Kidney (tissue), 14 donors: Measurements from ENCODE around the gene CPE. TPM values are rescaled to one million over a fixed set of nuclear protein-coding genes. Genes with fewer than 3 reads are reported as not detected.

ENCODE experiments used
- DNase-seq, 5 donors: peaks; one replicate each; pipeline ENCODE4 v3.0.0-alpha.2; 2013 to 2020
- FAIRE-seq: peaks from 2 replicates; lab custom pipeline; 2012; peaks lifted over from hg19 to GRCh38; lab: Jason Lieb, UNC
- H3K27ac ChIP-seq, 2 donors: one replicate each; pipeline ENCODE4 v1.7.0; 2013; ENCODE audit warnings: low read depth in 2 of 2, low read length in 2 of 2, inconsistent platforms in 1 of 2
- H3K27me3 ChIP-seq: one replicate; pipeline ENCODE4 v1.7.1; 2013; ENCODE audit warnings: low read length, inconsistent platforms; ENCODE audit not compliant: control insufficient read depth, insufficient read depth
- H3K36me3 ChIP-seq, 3 donors: one replicate each; pipeline versions ENCODE4 v1.7.0 to v1.7.1; 2013; ENCODE audit warnings: low read length in 3 of 3, control low read depth in 1 of 3, inconsistent platforms in 1 of 3; ENCODE audit not compliant: insufficient read depth in 3 of 3, control insufficient read depth in 2 of 3
- H3K4me1 ChIP-seq, 3 donors: one replicate each; pipeline versions ENCODE4 v1.7.0 to v1.7.1; 2013; ENCODE audit warnings: low read length in 3 of 3, inconsistent platforms in 1 of 3, low read depth in 1 of 3; ENCODE audit not compliant: control insufficient read depth in 2 of 3, insufficient read depth in 2 of 3
- H3K4me3 ChIP-seq, 3 donors: one replicate each; pipeline versions ENCODE4 v1.7.0 to v1.8.1; 2013; ENCODE audit warnings: low read length in 3 of 3, control low read depth in 1 of 3, inconsistent platforms in 1 of 3
- H3K9ac ChIP-seq, 3 donors: one replicate each; pipeline versions ENCODE4 v1.7.0 to v1.7.1; 2013; ENCODE audit warnings: low read length in 3 of 3, control low read depth in 1 of 3, inconsistent platforms in 1 of 3
- H3K9me3 ChIP-seq, 3 donors: one replicate each; pipeline versions ENCODE4 v1.7.0 to v1.7.1; 2013; ENCODE audit warnings: low read length in 3 of 3, control low read depth in 1 of 3, inconsistent platforms in 1 of 3; ENCODE audit not compliant: control insufficient read depth in 2 of 3, insufficient read depth in 1 of 3
- intact Hi-C: fragments of 100-400 bp; cut with DNase I; formaldehyde crosslinking; loops from one replicate; pipeline ENCODE4 v1.11.1; 2022
- polyA plus RNA-seq: library from polyadenylated mRNA; stranded (reverse); fragments of 350-450 nt; fragmentation: Illumina TruSeq; extraction: RNeasy Lipid Tissue Mini Kit (QIAGEN cat#74804); gene quantifications from one replicate; pipeline ENCODE4 v1.2.3, GENCODE V29; 2014; ENCODE audit warnings: low read depth, low replicate concordance; ENCODE audit not compliant: insufficient read depth
- total RNA-seq: library from RNA; stranded (reverse); fragmentation: NEBNext Ultra II Directional; extraction: Animal tissue kit (Norgen Biotek cat#: 25700); gene quantifications from one replicate; pipeline ENCODE4 v1.2.1, GENCODE V29; 2021
- TF ChIP-seq, protein P1 (sequence below): IDR thresholded peaks from 3 replicates; pipeline ENCODE4 v1.5.1; 2012; ENCODE audit warnings: mild to moderate bottlenecking, moderate library complexity, borderline replicate concordance; ENCODE audit not compliant: insufficient read depth; ENCODE audit errors: extremely low read depth
- donor health status: control.
- donor health status: control.
- donor health status: control.
- donor health status: control.
- donor health status: control.
- donor health status: DM: yes; HTN: yes; CAD: no.
- donor health status: Normal renal cell carcinoma (clear cell type).

Gene CPE
- total and polyA plus RNA-seq, 2 donors from 2014 or later = 24.2 to 87.7 TPM

GRCh38 chr4:165384186-165384585 is 5.4 kb downstream of the CPE start:
- intact Hi-C loops = no loop called here
- no peak overlapping the region for H3K27ac ChIP-seq

DNA sequence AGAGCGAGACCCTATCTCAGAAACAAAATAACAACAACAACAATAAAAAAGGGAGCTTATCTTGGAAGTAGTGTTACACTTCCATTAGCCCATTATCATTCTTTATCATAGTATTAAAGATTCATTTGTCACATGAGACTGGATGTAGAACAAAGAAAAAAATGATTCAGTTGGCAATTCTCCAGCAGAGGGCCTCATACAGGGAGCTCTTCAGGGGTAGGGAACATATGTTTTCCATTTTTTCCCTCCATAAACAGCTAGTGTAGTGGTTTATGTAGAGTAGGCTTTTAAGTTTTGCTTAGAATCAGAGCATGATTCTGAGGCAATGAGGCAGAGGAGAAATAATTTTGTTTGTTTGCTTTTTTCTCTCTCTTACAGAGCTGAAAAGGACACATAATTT is 5.8 kb downstream of the CPE start:
- Histone ChIP-seq H3K27me3 (no peaks in the 10 kb centered on the region), H3K4me1 (no peaks in the 10 kb centered on the region), H3K4me3 (no peak overlapping the region), H3K9me3 (no peaks in the 10 kb centered on the region), H3K27ac (no peak overlapping the region), H3K9ac (no peak overlapping the region), H3K36me3 (no peaks in the 10 kb centered on the region)
- intact Hi-C loops = no loop called here
- no peak for FAIRE-seq
- peak in 2 of 5 donors; percentile 58 to 84 for DNase-seq
- TF ChIP-seq, protein P1, sequence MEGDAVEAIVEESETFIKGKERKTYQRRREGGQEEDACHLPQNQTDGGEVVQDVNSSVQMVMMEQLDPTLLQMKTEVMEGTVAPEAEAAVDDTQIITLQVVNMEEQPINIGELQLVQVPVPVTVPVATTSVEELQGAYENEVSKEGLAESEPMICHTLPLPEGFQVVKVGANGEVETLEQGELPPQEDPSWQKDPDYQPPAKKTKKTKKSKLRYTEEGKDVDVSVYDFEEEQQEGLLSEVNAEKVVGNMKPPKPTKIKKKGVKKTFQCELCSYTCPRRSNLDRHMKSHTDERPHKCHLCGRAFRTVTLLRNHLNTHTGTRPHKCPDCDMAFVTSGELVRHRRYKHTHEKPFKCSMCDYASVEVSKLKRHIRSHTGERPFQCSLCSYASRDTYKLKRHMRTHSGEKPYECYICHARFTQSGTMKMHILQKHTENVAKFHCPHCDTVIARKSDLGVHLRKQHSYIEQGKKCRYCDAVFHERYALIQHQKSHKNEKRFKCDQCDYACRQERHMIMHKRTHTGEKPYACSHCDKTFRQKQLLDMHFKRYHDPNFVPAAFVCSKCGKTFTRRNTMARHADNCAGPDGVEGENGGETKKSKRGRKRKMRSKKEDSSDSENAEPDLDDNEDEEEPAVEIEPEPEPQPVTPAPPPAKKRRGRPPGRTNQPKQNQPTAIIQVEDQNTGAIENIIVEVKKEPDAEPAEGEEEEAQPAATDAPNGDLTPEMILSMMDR = no peak

More at GRCh38 chr4:165384186-165384585, 5.4 kb downstream of the CPE start:
- Histone ChIP-seq H3K27me3 (no peaks in the 10 kb centered on the region), H3K4me1 (peaks cover 0 to 2% (median 0%) of the 10 kb centered on the region in 3 donors), H3K4me3 (no peak overlapping the region), H3K36me3 (no peaks in the 10 kb centered on the region), H3K9me3 (no peaks in the 10 kb centered on the region), H3K9ac (no peak overlapping the region)
- no peak for FAIRE-seq
- TF ChIP-seq, protein P1 = no peak
- no peak for DNase-seq

- H3K36me3 ChIP-seq = no peaks in the 10 kb centered on the region
- no peak overlapping the region for H3K27ac ChIP-seq
- intact Hi-C loops = no loop called here
- H3K9ac ChIP-seq = no peak overlapping the region
- no peak overlapping the region for H3K4me3 ChIP-seq
- TF ChIP-seq, protein P1 = no peak
- FAIRE-seq (no peak), DNase-seq (no peak)
- H3K9me3 ChIP-seq = no peaks in the 10 kb centered on the region
- no peaks in the 10 kb centered on the region for H3K27me3 ChIP-seq
- no peaks in the 10 kb centered on the region for H3K4me1 ChIP-seq
Measured at GRCh38 chr4:165385126-165385525, 6.3 kb downstream of the CPE start.

DNA sequence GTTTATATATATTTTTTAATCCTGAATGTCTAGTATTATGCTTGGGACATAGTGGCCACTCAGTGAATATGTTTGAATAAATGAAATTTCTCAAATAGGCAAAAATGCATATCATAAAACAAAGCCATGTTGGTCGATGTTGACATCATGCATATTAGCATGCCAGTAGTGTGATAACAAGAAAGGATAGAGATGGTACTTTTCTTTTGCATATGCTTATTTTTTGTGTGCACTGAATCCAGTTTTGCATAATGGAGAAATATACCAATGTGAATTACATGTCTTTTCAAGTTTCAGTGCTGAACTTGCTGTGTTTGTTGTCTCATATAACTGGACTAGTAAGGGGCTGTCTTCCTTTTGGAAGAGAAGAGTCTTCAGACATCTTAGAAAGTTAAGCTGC is 7.5 kb downstream of the CPE start:
- H3K27ac ChIP-seq = no peak overlapping the region
- TF ChIP-seq, protein P1 = no peak
- no peak for FAIRE-seq

More for the DNA sequence above, 7.5 kb downstream of the CPE start:
- Histone ChIP-seq H3K4me1 (no peaks in the 10 kb centered on the region), H3K27me3 (no peaks in the 10 kb centered on the region), H3K9ac (no peak overlapping the region), H3K4me3 (no peak overlapping the region), H3K36me3 (no peaks in the 10 kb centered on the region), H3K9me3 (no peaks in the 10 kb centered on the region)
- intact Hi-C loops = no loop called here
- no peak for DNase-seq
